PC-3 (cell line): ENCODE data around the gene KCNN4. TPM values are rescaled to one million over a fixed set of nuclear protein-coding genes. Genes with fewer than 3 reads are reported as not detected.

Source experiments
- ATAC-seq: fragments of 200-7000 bp; cut with Tn5 transposase; 2 replicates; pipeline ENCODE4 v1.9.1; 2020; ENCODE audit warnings: mild to moderate bottlenecking, moderate library complexity
- BruUV-seq: library from RNA; stranded (reverse); fragments of 400-500 nt; replicated peaks from 2 replicates; lab custom pipeline; 2021; lab: Mats Ljungman, UMichigan
- CTCF ChIA-PET: fragments of 300-600 bp; sonication (Branson Sonifier 250); formaldehyde crosslinking; loops from one replicate; lab custom pipeline; 2022; ENCODE audit warnings: antibody characterized with exemption; lab: Charles Lee
- POLR2A ChIA-PET: fragments of 300-600 bp; sonication (Branson Sonifier 250); formaldehyde crosslinking; loops from one replicate; lab custom pipeline; 2022; ENCODE audit warnings: antibody characterized with exemption; ENCODE audit not compliant: unreplicated experiment; lab: Charles Lee
- DNase-seq: peaks from one replicate; pipeline ENCODE4 v3.0.0-alpha.2; 2015
- H2AFZ ChIP-seq: fragments of 300-600 bp; sonication (generic); 2 replicates; pipeline ENCODE4 v1.6.0; 2016; ENCODE audit warnings: antibody characterized with exemption, low read length
- H3F3A ChIP-seq: fragments of 300-600 bp; sonication (generic); one replicate; pipeline ENCODE4 v1.6.0; 2017; ENCODE audit warnings: antibody characterized with exemption, low read length, control low read depth, mild to moderate bottlenecking; ENCODE audit not compliant: unreplicated experiment
- H3K27ac ChIP-seq: fragments of 300-600 bp; sonication (generic); 2 replicates; pipeline ENCODE4 v1.5.1; 2016; ENCODE audit warnings: mild to moderate bottlenecking, low read length
- H3K27me3 ChIP-seq: fragments of 300-600 bp; sonication (generic); 2 replicates; pipeline ENCODE4 v1.6.1; 2016; ENCODE audit warnings: low read length, mixed read lengths
- H3K36me3 ChIP-seq: fragments of 300-600 bp; sonication (generic); 2 replicates; pipeline ENCODE4 v1.6.1; 2016; ENCODE audit warnings: low read depth, mixed run types, low read length, mixed read lengths
- H3K4me1 ChIP-seq: fragments of 300-600 bp; sonication (generic); 2 replicates; pipeline ENCODE4 v1.5.1; 2016; ENCODE audit warnings: low read length; ENCODE audit not compliant: insufficient read depth
- H3K4me2 ChIP-seq: fragments of 300-600 bp; sonication (generic); 2 replicates; pipeline ENCODE4 v1.6.0; 2016; ENCODE audit warnings: low read length
- H3K4me3 ChIP-seq: fragments of 300-600 bp; sonication (generic); 2 replicates; pipeline ENCODE4 v1.5.1; 2016; ENCODE audit warnings: mild to moderate bottlenecking, low read length, mixed read lengths
- H3K79me2 ChIP-seq: fragments of 300-600 bp; sonication (generic); 2 replicates; pipeline ENCODE4 v1.6.1; 2017; ENCODE audit warnings: low read length, mixed read lengths
- H3K9ac ChIP-seq: fragments of 300-600 bp; sonication (generic); 2 replicates; pipeline ENCODE4 v1.6.0; 2016; ENCODE audit warnings: mild to moderate bottlenecking, low read length
- H3K9me2 ChIP-seq: fragments of 300-600 bp; sonication (generic); replicated peaks from 2 replicates; pipeline ENCODE4 v1.6.1; 2016; ENCODE audit warnings: mixed run types, low read length, mixed read lengths
- H3K9me3 ChIP-seq: fragments of 300-600 bp; sonication (generic); 2 replicates; pipeline ENCODE4 v1.6.1; 2016; ENCODE audit warnings: low read length, mixed read lengths
- H4K20me1 ChIP-seq: fragments of 300-600 bp; sonication (generic); 2 replicates; pipeline ENCODE4 v1.6.1; 2016; ENCODE audit warnings: low read length, mixed read lengths
- CTCF ChIP-seq: fragments of 300-600 bp; sonication (generic); conservative IDR thresholded peaks from 2 replicates; pipeline ENCODE4 v1.5.1; 2017; ENCODE audit warnings: antibody characterized with exemption, low read depth, mild to moderate bottlenecking, low read length
- EZH2 ChIP-seq: fragments of 300-600 bp; sonication (generic); IDR thresholded peaks from one replicate; pipeline ENCODE4 v1.6.1; 2017; ENCODE audit warnings: antibody characterized with exemption, mild to moderate bottlenecking, low read length; ENCODE audit not compliant: unreplicated experiment
- EZH2phosphoT487 ChIP-seq: fragments of 300-600 bp; sonication (generic); IDR thresholded peaks from 2 replicates; pipeline ENCODE4 v1.6.1; 2018; ENCODE audit warnings: mild to moderate bottlenecking, antibody characterized with exemption, low read length, borderline replicate concordance
- intact Hi-C: fragments of 100-400 bp; cut with micrococcal nuclease; formaldehyde crosslinking; loops from 2 replicates; pipeline ENCODE4 v1.9.0; 2023
- total RNA-seq: library from RNA; depleted of rRNA; stranded (reverse); fragments of >200 nt; gene quantifications from 2 replicates; pipeline ENCODE4 v1.2.3, GENCODE V29; 2014

The KCNN4 gene
- total RNA-seq, 1 experiment from 2014 or later = 45.7 TPM

- Histone ChIP-seq H3K4me2 (no peak overlapping the region), H3K9me2 (no peaks in the 10 kb centered on the region), H3K27me3 (no peaks in the 10 kb centered on the region), H3K36me3 (no peaks in the 10 kb centered on the region), H3K4me1 (peaks cover 25% of the 10 kb centered on the region), H3K9me3 (no peaks in the 10 kb centered on the region), H3K79me2 (no peaks in the 10 kb centered on the region), H3F3A (no peaks in the 10 kb centered on the region), H4K20me1 (no peaks in the 10 kb centered on the region), H3K9ac (no peak overlapping the region), H3K27ac (no peak overlapping the region), H3K4me3 (no peak overlapping the region), H2AFZ (no peak overlapping the region)
- DNase-seq (no peak), ATAC-seq (no peak)
- POLR2A ChIA-PET = no interaction called here
- intact Hi-C loops = no loop called here
- no TSS peak for BruUV-seq
- TF ChIP-seq EZH2phosphoT487 (no peak), CTCF (no peak), EZH2 (no peak)
- CTCF ChIA-PET = no interaction called here
These were observed 5.9 kb upstream of the KCNN4 start for GRCh38 chr19:43786665-43787064.

- Histone ChIP-seq H4K20me1 (no peaks in the 10 kb centered on the region), H3K4me3 (peak overlapping the region; percentile 38; the same call in 1 of the 2 replicates), H3F3A (no peaks in the 10 kb centered on the region), H3K27me3 (no peaks in the 10 kb centered on the region), H3K4me1 (peaks cover 35% of the 10 kb centered on the region), H3K9me3 (no peaks in the 10 kb centered on the region), H2AFZ (peak overlapping the region; percentile 82), H3K4me2 (peak overlapping the region; percentile 74), H3K9ac (peak overlapping the region; percentile 83), H3K79me2 (peaks cover 7% of the 10 kb centered on the region), H3K27ac (peak overlapping the region; percentile 98), H3K36me3 (no peaks in the 10 kb centered on the region), H3K9me2 (no peaks in the 10 kb centered on the region)
- POLR2A ChIA-PET = interaction anchor here (0.6 kb wide), 1 partner anchor 30 kb away, joined by 3 read pairs; the partner anchor contains the start of gene SMG9
- intact Hi-C loops = loop anchor here (1.0 to 2.0 kb wide), 2 partner anchors 20 to 40 kb away; no protein-coding TSS in a partner anchor
- TF ChIP-seq EZH2phosphoT487 (no peak), EZH2 (no peak), CTCF (peak; percentile 86)
- CTCF ChIA-PET = interaction anchor here (0.8 kb wide), 1 partner anchor 25 kb away, joined by 3 read pairs; no protein-coding TSS in a partner anchor
- ATAC-seq (peak; percentile 39), DNase-seq (peak; percentile 84)
- BruUV-seq = no TSS peak
These were observed 4.4 kb upstream of the KCNN4 start for GRCh38 chr19:43784981-43785808.
